DND-41 (cell line): ENCODE data around the gene RNF217.

ENCODE experiments used
- ATAC-seq: fragments of 200-7000 bp; cut with Tn5 transposase; 3 replicates; pipeline ENCODE4 v1.9.1; 2021; ENCODE audit warnings: low read depth; ENCODE audit not compliant: insufficient read depth
- DNase-seq: peaks from one replicate; pipeline ENCODE4 v3.0.0-alpha.2; 2020
- H2AFZ ChIP-seq: 2 replicates; pipeline ENCODE4 v1.6.0; 2012; ENCODE audit warnings: low read depth, low read length
- H3K27ac ChIP-seq: 2 replicates; pipeline ENCODE4 v1.5.1; 2012; ENCODE audit warnings: low read length, inconsistent platforms
- H3K27me3 ChIP-seq: fragments of 200-600 bp; sonication (generic); 2 replicates; pipeline ENCODE4 v1.6.0; 2012; ENCODE audit warnings: low read length, mild to moderate bottlenecking, inconsistent platforms; ENCODE audit not compliant: insufficient read depth, poor library complexity
- H3K36me3 ChIP-seq: 2 replicates; pipeline ENCODE4 v1.5.1; 2012; ENCODE audit warnings: low read length, inconsistent platforms; ENCODE audit not compliant: insufficient read depth
- H3K4me1 ChIP-seq: 2 replicates; pipeline ENCODE4 v1.5.1; 2012; ENCODE audit warnings: mild to moderate bottlenecking, low read length; ENCODE audit not compliant: insufficient read depth
- H3K4me2 ChIP-seq: 2 replicates; pipeline ENCODE4 v1.6.0; 2012; ENCODE audit warnings: mild to moderate bottlenecking, moderate library complexity, low read length, inconsistent platforms; ENCODE audit not compliant: insufficient read depth
- H3K4me3 ChIP-seq, 2 experiments: fragments of 200-600 bp in 1 of 2; shearing (Covaris generic) in 1 of 2; 2 replicates each; pipeline ENCODE4 v1.5.1; 2012 to 2016; ENCODE audit warnings: inconsistent platforms in 2 of 2, low read length in 2 of 2, mild to moderate bottlenecking in 2 of 2, low read depth in 1 of 2, moderate library complexity in 1 of 2
- H3K79me2 ChIP-seq: 2 replicates; pipeline ENCODE4 v1.6.0; 2012; ENCODE audit warnings: low read length, inconsistent platforms; ENCODE audit not compliant: insufficient read depth
- H3K9ac ChIP-seq: 2 replicates; pipeline ENCODE4 v1.6.0; 2012; ENCODE audit warnings: low read depth, mild to moderate bottlenecking, inconsistent platforms, low read length, moderate library complexity
- H3K9me3 ChIP-seq: 2 replicates; pipeline ENCODE4 v1.5.1; 2012; ENCODE audit warnings: low read length, moderate library complexity, mild to moderate bottlenecking, inconsistent platforms; ENCODE audit not compliant: insufficient read depth, severe bottlenecking
- H4K20me1 ChIP-seq: 2 replicates; pipeline ENCODE4 v1.6.0; 2012; ENCODE audit warnings: low read length; ENCODE audit not compliant: insufficient read depth
- EZH2 ChIP-seq: IDR thresholded peaks from 3 replicates; pipeline ENCODE4 v1.6.1; 2012; ENCODE audit warnings: borderline replicate concordance, low read depth, mild to moderate bottlenecking, moderate library complexity, low read length, inconsistent platforms; ENCODE audit not compliant: severe bottlenecking
- TF ChIP-seq, protein P1 (sequence below): IDR thresholded peaks from 2 replicates; pipeline ENCODE4 v1.5.1; 2012; ENCODE audit warnings: borderline replicate concordance, low read length, moderate library complexity, mild to moderate bottlenecking; ENCODE audit not compliant: poor library complexity, severe bottlenecking; ENCODE audit errors: extremely low read depth

RNF217 gene

DNA sequence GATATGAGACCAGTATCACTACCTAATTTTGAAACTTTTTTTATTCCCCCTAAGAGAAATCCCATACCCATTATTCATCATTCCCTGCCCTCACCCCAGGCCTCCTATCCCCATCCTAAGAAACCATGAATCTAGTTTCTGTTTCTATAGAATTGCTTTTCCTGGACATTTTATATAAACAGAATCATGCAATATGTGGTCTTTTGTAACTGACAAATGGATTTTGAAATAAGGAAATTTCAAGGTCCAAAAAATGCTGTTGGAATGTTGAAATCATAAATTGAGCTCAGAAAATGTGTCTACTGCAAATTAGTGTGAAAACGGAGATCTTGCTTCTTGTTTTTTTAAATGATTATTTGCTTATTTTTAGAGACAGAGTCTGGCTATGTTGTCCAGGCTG lies 25.1 kb downstream of the RNF217 start:
- Histone ChIP-seq H3K27me3 (no peaks in the 10 kb centered on the region), H4K20me1 (no peaks in the 10 kb centered on the region), H3K9ac (no peak overlapping the region), H3K4me3 (no peak overlapping the region), H3K9me3 (no peaks in the 10 kb centered on the region), H3K36me3 (no peaks in the 10 kb centered on the region), H3K27ac (no peak overlapping the region), H3K79me2 (no peaks in the 10 kb centered on the region), H2AFZ (no peak overlapping the region), H3K4me1 (no peaks in the 10 kb centered on the region), H3K4me2 (no peak overlapping the region)
- DNase-seq (no peak), ATAC-seq (no peak)
- no peak for TF ChIP-seq EZH2
- TF ChIP-seq, protein P1, sequence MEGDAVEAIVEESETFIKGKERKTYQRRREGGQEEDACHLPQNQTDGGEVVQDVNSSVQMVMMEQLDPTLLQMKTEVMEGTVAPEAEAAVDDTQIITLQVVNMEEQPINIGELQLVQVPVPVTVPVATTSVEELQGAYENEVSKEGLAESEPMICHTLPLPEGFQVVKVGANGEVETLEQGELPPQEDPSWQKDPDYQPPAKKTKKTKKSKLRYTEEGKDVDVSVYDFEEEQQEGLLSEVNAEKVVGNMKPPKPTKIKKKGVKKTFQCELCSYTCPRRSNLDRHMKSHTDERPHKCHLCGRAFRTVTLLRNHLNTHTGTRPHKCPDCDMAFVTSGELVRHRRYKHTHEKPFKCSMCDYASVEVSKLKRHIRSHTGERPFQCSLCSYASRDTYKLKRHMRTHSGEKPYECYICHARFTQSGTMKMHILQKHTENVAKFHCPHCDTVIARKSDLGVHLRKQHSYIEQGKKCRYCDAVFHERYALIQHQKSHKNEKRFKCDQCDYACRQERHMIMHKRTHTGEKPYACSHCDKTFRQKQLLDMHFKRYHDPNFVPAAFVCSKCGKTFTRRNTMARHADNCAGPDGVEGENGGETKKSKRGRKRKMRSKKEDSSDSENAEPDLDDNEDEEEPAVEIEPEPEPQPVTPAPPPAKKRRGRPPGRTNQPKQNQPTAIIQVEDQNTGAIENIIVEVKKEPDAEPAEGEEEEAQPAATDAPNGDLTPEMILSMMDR: no peak

DNA sequence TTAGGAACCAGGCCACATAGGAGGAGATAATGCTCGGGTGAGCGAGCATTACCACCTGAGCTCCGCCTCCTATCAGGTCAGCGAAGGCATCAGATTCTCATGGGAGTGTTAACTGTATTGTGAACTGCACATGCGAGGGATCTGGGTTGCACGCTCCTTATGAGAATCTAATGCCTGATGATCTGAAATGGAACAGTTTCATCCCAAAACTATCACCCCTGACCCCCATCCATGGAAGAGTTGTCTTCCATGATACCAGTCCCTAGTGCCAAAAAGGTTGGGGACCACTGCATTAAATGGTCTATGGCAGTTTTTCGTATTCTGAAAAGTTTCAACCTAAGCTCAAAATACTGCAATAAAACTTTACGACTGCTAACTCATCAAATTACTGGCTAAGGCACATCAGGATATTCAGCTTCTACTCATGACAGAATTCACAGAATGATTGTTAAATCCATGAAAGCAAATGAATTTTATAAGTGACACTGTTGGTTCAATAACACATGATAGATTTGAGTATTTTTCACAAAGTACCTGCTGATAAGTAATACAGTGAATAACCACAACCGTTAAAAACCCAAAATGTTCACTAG lies 25.9 kb downstream of the RNF217 start:
- DNase-seq: no peak

DNA sequence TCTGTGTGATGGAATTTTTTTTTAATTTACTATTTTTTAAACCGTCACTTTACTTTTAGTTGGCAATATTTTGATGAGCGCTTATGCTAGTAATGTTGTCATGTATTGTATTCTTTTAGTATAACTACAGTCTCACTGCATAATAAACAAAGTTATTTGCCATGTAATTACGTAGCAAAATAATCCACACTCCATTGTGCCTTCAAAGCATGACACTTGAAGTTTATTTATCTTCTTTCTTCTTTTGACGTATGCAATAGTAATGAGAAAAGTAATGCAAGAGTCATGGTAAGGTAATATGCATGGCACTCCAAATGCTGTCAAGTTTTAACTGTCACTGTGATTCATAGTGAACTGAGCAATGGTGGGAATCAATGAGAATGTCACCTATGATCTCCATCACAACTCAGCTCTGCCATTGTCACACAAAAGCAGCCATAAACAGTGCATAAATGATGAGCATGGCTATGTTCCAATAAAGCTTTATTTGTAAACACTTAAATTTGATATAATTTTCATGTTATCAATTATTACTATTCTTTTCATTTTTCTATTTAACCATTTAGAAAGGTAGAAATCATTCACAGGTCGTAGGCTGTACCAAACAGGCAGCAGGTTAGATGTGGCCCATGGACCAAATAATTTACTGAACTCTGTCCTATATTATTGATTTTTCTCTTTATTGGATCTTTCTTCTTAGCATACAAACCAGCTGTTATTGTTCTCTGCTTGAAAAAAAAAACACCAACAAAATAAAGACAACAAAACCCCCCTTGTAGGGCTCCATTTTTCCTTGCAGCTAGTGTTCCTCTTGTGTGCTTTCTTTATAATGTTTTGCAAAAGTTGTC lies 27.1 kb downstream of the RNF217 start:
- Histone ChIP-seq H3K79me2 (no peaks in the 10 kb centered on the region), H3K9me3 (no peaks in the 10 kb centered on the region), H3K9ac (no peak overlapping the region), H4K20me1 (no peaks in the 10 kb centered on the region), H3K4me2 (no peak overlapping the region), H3K4me3 (no peak overlapping the region), H3K27me3 (no peaks in the 10 kb centered on the region), H3K27ac (no peak overlapping the region), H2AFZ (no peak overlapping the region), H3K4me1 (no peaks in the 10 kb centered on the region), H3K36me3 (no peaks in the 10 kb centered on the region)
- DNase-seq (no peak), ATAC-seq (no peak)
- TF ChIP-seq, protein P1: no peak
- no peak for TF ChIP-seq EZH2

More for the DNA sequence above, 25.9 kb downstream of the RNF217 start:
- no peak overlapping the region for H2AFZ ChIP-seq
- no peak overlapping the region for H3K4me3 ChIP-seq
- no peaks in the 10 kb centered on the region for H4K20me1 ChIP-seq
- no peak overlapping the region for H3K27ac ChIP-seq
- TF ChIP-seq, protein P1: no peak
- no peak for TF ChIP-seq EZH2
- no peaks in the 10 kb centered on the region for H3K9me3 ChIP-seq
- H3K27me3 ChIP-seq: no peaks in the 10 kb centered on the region
- no peaks in the 10 kb centered on the region for H3K4me1 ChIP-seq
- ATAC-seq: no peak
- no peaks in the 10 kb centered on the region for H3K36me3 ChIP-seq
- H3K9ac ChIP-seq: no peak overlapping the region
- H3K4me2 ChIP-seq: no peak overlapping the region
- H3K79me2 ChIP-seq: no peaks in the 10 kb centered on the region
